Stimulated activated CD8-positive, alpha-beta memory T cell treated with anti-CD3 and anti-CD28 coated beads, Interleukin-7, amount 100 ng/mL, for 24 hours (primary cell): Measurements from ENCODE around the gene UBL4A.
"Not testable (repeated sequence)": the region's sequence is repeated elsewhere in the genome, so short reads cannot be mapped to it uniquely, and the experiment has no call there.

ENCODE experiments used
- DNase-seq: peaks from one replicate; pipeline ENCODE4 v3.0.0-alpha.2; 2020; ENCODE audit warnings: low read depth

UBL4A gene

DNA sequence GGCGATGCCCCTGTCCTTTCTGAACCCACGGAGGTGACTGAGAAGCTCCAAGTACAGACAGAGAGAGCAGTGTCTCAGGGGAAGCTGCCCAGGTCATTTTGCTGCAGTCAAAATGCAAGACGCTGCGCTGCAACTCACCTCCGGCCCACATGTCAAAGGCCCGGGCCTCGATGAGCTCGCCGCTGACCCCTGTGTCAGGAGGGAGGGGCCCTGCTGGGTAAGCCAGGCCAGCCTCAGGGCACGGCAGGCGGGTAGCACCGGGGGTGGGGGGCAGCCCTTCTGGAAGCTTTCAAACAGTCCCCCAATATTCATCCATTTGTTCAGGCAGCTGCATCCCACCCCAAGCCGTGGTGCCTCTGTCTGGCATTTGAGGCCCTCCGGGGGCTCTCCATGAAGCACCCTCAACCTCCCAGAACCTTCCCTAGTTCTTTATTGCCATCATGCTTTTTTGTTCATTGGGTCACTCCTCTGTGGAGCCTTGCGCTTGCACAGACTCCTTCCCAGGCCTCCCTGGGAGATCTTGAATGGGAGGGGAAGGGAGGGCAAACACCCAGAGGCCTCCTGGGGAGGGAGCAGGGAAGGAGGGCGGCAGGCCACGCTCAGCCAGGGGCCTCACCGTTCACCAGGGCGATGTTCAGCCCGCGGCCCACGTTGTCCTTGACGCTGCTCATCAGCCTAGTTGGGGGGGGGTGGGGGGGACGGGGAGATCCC, 21.4 kb upstream of the UBL4A start:
- no peak for DNase-seq

DNA sequence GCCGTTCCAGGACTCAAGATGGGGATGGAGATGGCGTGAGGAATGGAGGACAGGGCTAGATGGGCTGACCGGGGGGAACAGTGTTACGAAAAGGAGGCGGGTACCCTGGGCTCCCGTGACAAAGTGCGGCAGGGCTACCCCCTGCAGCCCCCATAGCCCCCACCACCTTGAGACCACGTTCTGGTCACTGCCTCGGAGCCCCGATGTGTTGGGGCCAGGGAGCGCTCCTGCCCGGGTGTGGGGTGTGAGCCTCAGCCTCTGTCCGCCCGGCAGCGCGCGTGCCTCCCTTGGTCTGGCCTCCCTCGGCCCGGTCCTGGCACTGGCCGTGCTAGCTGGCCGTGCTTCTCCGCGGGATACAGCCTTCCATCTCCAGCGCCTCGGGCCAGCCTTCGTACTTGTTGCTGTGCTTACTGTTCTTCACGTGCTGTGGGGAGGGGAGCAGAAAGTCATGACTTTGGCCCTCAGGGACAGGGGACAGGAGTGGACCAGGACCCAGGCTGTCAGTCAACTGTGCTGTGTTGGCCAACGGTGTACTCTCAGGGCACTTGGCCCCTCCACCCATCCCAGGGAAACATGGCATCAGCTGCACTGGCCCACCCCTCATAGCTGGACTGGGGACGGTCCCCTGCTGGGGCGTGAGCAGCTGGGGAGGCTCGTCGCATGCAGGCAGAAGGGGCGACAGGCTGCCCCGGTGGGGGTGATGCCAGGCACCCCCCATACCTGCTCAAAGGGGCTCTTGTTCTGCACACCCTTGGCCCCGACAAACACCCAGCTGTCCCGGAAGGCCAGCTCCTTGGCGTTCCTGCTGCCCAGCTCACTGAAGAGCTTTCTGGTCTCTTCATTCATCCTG, 20.3 kb upstream of the UBL4A start:
- DNase-seq, result no peak

DNA sequence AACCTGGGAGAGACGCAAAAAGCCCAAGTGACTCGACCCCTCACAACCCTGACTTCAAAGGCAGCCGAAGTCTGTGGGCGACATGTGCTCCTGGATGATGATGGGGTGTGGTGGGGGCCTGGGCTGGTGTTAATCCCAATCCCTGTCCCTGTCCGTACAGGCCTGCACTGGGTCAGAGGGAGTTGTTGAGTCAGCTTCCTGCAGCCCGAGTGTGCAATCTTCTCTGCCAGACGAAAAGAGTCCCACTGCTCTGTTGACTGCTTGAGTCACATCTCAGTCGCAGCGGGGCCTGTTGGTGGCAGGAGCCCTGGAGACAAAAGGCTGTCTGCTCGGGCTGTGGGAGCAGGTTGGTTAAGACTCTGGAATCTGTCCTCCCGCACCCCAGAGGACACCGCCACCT, 19.3 kb upstream of the UBL4A start:
- DNase-seq, result no peak

GRCh38 chrX:154502989-154503388, 16.6 kb upstream of the UBL4A start:
- no peak for DNase-seq

GRCh38 chrX:154502098-154502497, 15.7 kb upstream of the UBL4A start:
- no peak for DNase-seq

DNA sequence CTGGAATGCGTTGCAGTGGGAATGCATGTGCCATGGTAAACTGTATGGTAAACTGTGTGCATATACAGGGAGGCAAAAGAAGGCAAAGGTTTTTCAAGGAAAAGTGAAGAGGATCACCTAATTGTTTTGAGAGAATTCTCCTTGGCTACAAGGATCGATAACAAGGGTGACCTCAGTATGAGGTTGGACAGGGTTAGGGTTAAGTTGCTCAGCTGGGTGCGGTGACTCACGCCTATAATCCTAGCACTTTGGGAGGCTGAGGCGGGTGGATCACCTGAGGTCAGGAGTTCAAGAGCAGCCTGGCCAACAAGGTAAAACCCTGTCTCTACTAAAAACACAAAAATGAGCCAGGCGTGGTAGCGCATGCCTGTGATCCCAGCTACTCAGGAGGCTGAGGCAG, 15.0 kb upstream of the UBL4A start:
- DNase-seq, result not testable (repeated sequence)

GRCh38 chrX:154496591-154497137, 10.2 kb upstream of the UBL4A start:
- not testable (repeated sequence) for DNase-seq

DNA sequence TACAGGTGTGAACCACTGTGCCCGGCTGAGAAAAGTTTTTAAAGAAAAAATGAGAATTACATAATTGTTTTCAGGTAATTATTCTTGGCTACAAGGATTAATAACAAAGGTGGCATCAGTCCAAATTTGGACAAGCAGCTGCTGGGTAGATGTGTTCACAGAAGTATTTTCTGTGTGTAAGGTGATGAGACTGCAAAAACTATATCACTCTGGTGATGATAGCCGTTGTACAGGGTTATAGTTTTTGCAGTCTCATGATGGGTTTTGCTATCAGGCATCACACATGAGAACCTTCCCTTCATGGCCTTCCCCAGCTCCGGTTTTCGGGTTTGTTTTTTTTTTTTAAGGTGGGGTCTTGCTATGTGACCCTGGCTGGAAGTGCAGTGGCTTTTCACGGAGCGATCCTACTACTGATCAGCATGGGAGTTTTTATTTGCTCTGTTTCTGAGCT, 9.1 kb upstream of the UBL4A start:
- no peak for DNase-seq

DNA sequence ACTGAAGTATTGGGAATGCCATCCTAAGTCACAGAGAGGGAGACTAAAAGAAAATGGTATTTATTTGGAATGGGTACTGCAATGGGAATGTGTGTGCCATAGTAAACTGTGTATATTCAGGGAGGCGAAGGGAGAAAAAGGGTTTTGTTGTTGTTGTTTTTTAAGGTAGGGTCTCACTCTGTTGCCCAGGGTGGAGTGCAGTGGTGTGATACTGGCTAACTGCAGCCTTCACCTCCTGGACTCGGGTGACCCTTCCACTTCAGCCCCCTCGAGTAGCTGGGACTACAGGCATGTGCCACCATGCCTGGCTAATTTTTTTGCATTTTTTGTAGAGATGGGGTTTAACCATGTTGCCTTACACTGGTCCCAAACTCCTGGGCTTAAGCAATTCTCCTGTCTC, 8.3 kb upstream of the UBL4A start:
- DNase-seq, result no peak

- DNase-seq, result peak; percentile 67
Observed at GRCh38 chrX:154490414-154491083, 4.1 kb upstream of the UBL4A start, which contains the start of gene SLC10A3. SLC10A3 (minus strand) TSS chrX:154490629; CDS start chrX:154488940, 1,689 bp downstream.

- DNase-seq, result no peak
Observed at GRCh38 chrX:154490021-154490413, 3.6 kb upstream of the UBL4A start.

- no peak for DNase-seq
Observed at GRCh38 chrX:154489182-154489581, 2.8 kb upstream of the UBL4A start.

GRCh38 chrX:154488336-154489075, 2.1 kb upstream of the UBL4A start:
- DNase-seq, result no peak

DNA sequence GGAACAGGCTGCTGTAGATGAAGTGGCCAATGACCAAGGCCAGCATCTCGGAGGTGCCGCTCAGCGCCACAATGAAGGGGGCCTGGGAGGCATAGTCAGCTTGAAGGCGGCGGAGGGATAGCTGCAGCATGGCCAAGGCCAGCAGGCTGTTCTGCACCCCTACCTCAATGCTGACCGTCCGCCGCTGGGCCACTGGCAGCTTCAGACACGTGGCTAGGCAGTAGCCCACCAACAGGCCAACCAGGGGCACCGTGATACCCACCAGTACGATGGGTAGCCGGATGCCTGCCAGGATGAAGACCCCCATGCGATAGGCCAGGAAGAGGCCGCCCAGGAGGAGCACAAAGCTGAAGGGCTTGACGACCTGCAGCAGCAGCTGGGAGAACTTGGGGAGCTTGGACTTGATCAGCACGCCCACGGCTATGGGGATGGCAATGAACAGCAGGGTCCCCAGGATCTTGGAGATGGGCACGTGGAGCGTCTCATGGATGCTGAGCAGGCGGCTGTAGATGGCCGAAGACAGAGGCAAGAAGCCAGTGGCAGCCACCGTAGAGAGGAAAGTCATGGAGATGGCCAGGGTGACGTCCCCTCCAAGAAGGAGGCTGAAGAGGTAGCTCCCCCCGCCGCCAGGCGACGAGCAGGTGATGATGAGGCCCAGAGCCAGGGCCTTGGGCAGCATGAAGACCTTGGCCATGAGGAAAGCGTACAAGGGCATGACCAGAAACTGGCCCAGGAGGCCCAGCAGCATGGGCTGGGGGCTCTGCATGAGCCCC, 1.3 kb upstream of the UBL4A start:
- no peak for DNase-seq

DNA sequence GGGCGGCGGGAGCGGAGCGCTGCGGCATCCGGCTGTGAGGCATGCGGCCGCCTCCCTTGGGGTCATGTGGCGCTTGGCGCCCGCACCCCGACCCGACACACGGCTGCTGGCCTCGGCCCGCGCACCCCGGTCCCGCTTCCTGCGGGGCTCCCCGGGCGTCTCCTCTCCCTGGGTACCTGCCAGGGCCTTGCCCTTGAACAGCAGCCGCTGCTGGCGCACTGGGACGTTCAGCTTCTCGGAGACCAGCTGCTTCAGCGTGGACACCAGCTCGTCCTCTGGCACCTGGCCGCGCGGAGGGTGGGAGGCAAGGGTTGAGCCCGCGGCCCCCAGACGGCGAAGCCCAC, 391 bp downstream of the UBL4A start:
- DNase-seq, result no peak

DNA sequence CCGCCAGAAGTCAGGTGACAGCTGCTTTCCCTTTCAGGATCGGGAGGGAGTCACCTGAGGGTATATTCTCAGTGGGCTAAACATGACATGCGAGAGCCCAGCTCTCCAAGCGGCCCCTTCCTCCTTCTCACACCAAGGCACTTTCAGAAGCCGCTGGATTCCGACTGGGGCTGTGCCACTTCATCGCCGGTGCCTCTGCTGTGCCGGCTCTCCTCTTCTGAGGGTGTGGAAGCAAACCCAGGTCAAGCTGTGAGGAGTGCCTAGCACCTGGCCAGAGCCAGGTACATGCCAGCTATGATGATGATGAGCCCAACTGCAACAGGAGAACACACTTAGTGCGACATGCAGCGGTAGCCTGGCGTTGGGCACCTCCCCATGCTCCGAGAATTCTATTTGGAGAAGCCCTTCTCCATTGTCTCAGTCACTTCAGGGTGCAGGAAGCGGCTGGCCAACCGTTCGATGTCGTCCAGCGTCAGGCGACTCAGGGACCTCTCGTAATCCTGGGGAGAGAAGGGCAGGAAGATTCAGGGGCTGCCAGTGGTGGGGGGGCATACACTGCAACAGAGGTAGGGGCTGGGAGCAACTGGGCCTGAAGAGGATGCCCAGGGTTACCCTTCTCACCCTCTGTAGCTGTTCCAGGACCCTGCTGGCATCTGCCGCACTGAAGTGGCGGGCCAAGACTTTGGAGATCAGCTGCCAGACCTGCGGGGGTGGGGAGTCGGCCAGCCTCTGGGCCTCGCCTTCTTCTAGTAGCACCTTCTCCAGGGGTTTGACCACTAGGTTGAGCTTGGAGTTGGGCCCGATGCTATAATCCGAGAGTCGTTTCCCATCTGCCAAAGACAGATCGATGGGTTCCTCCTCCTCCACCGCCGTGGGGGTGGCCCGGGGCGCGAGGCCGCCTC, 1.0 kb downstream of the UBL4A start:
- DNase-seq, result no peak

- no peak for DNase-seq
Observed at GRCh38 chrX:154484255-154485149, 1.9 kb downstream of the UBL4A start.

GRCh38 chrX:154483325-154483724, 3.1 kb downstream of the UBL4A start:
- no peak for DNase-seq

GRCh38 chrX:154482786-154483185, 3.6 kb downstream of the UBL4A start:
- no peak for DNase-seq
